Nucleus accumbens (tissue), 56 donors: Measurements from ENCODE around the gene ALG1L2.
A peak's percentile ranks its signal among the peaks of the same experiment; 100 is the strongest.
"Not testable (repeated sequence)": the region's sequence is repeated elsewhere in the genome, so short reads cannot be mapped to it uniquely, and the experiment has no call there.

Source experiments
- DNase-seq, 56 donors: peaks; one replicate each; lab custom pipeline; 2025; lab: John Stamatoyannopoulos, UW

Gene ALG1L2

DNA sequence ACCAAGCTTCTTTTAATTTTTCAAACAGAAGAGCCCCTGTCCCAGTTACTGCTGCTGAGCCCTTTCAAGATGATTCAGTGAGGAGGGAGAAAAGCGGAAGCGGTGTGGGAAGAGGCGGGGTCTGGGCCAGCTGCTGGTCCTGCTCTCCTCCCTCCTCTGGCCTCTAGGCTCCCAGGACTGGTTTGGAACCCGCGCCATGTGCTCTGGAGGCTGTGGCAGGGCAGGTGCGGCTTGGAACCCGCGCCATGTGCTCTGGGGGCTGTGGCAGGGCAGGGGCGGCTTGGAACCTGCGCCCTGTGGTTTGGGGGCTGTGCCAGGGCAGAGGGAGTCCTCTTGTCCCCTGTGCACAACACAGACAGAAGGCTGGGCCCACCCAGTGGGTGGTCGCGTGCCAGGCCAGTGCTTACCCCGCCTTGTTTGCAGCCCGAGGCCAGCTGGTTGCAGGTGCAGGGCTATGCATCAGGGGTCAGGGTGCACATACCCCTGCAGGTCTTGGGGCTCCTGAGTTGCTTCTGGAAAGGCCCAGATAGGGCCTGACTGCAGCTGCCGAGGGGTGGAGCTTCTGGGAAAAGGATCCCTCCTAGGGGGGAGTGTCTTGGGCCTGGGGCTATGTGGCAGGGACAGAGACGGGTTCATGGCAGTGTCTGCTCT lies 12.2 kb downstream of the ALG1L2 start:
- DNase-seq = peak in 1 of 56 donors; percentile 6

- DNase-seq = not testable (repeated sequence)
These were observed 12.9 kb downstream of the ALG1L2 start for GRCh38 chr3:130094491-130094941.

GRCh38 chr3:130095858-130096257 lies 14.2 kb downstream of the ALG1L2 start:
- DNase-seq = not testable (repeated sequence)

- not testable (repeated sequence) for DNase-seq
These were observed 15.5 kb downstream of the ALG1L2 start for GRCh38 chr3:130097096-130097495.

DNA sequence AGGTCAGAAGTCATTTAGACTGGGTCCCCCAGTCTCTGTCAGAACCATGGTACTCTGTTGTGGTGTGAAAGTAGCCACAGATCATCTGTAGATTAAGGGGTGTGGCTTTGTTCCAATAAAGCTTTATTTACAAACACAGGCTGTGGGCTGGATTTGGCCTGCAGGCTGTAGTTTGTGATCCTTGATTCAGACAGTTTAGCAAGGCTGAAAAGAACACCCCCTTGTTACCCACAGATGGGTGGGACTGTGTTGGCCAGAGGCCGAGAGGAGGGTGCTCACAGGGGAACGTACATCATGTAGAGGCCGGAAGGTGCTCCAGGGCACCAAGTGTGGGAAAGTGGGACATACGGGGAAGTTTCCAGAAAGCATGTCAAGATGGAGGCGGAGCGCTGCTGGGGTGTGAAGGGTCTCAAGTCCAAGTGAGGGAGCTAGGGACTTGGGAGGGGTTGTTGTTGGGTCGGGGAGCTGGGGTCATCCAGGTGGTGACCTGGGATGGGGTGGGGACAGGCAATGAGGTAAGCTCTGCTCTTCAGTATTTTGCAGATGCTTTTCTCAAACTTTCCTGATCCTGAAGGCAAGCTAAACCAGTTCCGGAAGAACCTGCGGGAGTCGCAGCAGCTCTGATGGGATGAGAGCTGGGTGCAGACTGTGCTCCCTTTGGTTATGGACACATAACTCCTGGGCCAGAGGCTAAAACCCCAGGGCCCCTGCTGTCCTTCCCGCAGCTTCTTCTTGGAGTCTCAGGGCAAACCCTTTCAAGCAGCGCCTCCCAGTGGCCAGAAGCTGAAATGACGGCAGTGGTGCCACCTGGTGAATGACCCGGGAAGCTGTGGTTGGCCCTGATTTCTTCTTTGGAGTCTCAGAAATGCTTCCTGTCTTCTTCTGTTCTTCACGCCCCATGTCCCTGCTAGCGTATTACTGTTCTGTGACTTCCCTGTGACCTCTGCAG lies 16.3 kb downstream of the ALG1L2 start:
- peak in 2 of 56 donors; percentile 11 to 55 for DNase-seq

- not testable (repeated sequence) for DNase-seq
These were observed 17.2 kb downstream of the ALG1L2 start for GRCh38 chr3:130098639-130099385.

- not testable (repeated sequence) for DNase-seq
These were observed 20.9 kb downstream of the ALG1L2 start for GRCh38 chr3:130102545-130102944.

- DNase-seq = not testable (repeated sequence)
These were observed 22.6 kb downstream of the ALG1L2 start for GRCh38 chr3:130104191-130104590.

- DNase-seq = not testable (repeated sequence)
These were observed 25.8 kb downstream of the ALG1L2 start for GRCh38 chr3:130107333-130107995.

- DNase-seq = peak in 2 of 56 donors; percentile 9 to 16
These were observed 27.4 kb downstream of the ALG1L2 start for GRCh38 chr3:130108836-130109585.

DNA sequence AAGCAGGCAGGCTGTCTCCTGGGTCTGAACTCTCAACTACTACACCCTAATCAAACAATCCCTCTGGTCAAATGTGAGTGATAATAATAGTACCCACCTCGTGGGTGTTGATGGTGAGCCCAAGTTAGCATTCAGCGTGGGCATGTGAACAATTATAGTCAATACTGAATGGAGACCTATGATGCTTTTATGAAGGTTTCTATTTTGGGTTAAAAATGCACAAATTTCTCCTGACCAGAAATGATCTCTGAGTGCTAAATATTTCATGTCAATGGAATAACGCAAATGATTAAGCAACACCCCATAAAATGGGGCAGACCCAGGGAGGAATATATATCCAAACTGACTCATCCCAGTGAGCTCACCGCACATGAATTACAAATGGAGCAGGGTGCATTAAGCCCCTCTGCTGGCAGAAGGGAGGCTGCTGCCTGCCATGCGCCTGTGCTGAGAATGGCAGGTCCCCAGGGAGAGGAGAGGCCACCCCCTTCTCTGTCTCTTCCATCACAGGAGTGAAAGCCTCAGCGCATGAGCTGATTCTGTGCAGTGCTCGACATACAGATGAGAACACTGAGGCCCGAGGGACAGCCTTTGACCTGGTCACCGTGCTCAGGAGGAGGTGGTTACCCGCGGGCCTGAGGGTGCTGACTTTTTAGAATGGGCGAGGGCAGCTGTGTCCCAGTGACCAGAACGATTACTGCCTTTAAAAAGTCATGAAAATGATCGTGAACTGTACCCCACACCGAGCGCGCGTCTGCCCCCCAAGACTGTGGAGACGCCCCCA lies 28.9 kb downstream of the ALG1L2 start:
- peak in 21 of 56 donors; percentile 12 to 64 (median 46) for DNase-seq

DNA sequence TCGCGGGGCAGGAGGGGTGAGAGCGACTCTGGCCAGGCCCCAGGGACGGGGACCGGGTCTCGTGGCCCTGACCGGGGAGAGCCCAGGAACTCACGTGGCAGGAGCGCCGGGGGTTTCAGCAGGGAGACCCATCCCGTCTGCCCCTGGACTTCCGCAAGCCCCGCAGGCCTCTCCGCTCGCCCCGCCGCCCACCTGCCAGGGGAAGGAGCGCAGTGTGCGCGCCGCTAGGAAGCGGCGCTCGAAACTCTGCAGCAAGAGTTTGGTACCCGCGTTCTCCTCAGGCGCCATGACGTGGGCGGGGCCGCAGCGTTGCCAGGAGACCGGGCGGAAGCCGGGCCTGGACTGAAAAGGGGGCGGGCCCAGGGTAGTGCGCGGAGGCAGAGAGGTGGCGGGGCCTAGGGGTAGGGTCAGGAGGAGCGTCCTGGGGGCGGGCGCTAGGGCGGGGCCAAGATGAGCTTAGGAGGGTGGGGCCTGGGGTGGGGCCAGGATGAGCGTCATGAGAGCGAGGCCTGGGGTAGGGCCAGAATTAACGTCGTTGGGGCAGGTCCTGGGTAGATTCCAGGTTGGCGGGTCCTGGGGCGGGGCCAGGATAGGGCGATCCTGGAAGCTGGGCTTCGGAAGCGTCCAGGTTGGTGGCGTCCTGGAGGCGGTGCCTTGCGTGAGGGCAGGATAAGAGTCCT lies 29.7 kb downstream of the ALG1L2 start:
- peak; percentile 80 to 100 (median 99) for DNase-seq

DNA sequence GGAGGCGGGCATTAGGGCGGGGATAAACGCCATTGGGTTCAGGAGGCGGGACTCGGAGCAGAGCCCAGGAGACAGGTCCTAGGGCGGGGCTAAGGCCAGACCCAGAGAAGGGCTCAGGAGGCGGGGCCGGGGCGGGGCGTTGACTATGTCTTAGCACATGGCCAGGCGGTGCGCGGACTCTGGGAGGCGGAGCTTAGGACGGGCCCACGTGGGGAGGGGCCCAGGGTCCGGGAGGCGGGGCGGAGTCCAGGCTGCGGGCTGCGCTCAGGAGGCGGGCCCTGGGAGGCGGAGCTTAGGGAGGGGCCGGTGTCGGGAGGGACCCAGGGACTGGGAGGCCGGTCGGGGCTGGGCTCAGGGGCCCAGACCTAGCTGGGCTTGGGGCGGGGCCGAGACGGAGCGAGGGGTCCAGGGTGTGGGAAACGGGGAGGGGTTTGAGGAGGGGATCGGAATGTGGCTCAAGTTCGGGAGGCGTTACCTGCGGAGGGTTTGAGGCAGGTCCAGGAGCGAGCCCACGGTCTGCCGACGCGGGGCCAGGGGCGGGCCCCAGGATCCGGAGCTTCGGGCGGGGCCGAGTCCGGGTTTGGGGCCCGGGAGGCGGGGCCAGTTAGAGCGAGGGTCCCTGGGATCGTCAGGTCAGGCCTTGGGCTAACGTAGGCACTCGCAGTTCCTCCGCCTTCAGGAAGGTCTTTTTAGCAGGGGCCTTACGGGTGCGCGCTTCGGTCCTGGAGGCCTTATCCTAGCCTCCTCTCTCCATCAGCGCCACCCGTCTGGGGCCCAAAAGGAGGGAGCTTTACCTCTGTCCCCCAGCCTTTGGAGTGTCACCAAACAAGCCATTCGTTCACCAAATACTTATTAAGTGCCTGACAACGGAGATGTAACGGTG lies 30.5 kb downstream of the ALG1L2 start:
- peak; percentile 66 to 100 (median 99) for DNase-seq

DNA sequence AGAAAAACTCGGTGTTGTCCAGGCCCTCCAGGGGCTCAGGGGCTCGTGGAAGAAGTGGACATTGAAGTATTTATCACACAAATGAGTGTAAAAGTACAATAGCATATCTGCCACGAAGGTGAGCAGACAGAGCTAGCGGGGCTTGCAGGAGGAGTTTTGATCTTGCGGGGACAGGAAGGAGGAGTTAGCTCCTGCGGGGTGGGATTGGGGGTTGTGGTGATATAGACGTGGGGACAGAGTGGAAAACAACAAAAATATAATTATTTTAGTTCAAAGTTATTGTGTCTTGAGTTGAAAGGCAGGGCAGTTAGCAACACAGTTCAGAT lies 31.1 kb downstream of the ALG1L2 start:
- DNase-seq = not testable (repeated sequence)

DNA sequence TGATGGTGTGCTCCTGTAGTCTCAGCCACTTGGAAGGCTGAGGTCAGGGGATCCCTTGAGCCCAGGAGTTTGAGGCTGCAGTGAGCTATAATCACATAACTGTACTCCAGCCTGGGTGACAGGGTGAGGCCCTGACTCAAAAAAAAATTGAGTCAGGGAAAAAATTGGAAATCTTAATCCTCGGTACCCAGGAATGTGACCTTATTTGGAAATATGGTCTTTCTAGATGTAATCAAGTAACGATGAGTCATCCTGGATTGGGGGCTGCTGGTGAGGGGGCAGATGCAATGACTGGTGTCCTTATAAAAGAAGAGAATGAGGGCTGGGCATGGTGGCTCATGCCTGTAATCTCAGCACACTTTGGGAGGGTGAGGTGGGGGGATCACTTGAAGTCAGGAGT lies 33.8 kb downstream of the ALG1L2 start:
- DNase-seq = not testable (repeated sequence)

- no peak for DNase-seq
These were observed 36.3 kb downstream of the ALG1L2 start for GRCh38 chr3:130117933-130118332.

DNA sequence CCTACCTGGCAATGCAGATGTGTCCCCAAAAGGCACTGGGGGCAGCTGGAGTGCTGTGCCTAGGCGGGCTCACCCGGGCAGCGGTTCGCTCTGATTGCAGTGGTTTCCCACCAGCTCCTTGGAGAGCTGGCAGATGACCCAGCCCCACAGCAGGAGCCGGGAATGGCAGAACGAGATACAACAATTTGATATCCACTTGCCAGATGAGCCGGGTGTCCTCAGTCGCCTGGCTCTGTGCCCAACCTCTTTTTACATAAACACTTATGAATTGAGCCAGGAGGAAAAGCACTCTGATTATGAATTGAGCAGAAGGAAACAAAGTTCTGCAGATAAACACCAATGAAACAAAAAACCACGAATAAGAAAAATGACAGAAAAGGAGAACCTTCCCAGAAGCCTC lies 38.2 kb downstream of the ALG1L2 start:
- DNase-seq = peak in 1 of 56 donors; percentile 10
